Stomach (tissue), 4 donors: ENCODE data around the gene RRP36.

Source experiments
- EP300 ChIP-seq: sonication (generic); formaldehyde crosslinking; IDR thresholded peaks from one replicate; pipeline ENCODE4 v1.6.1; 2017; ENCODE audit warnings: antibody characterized with exemption
- POLR2A ChIP-seq, 4 donors: fragments of 450-650 bp; IDR thresholded peaks; one replicate each; pipeline ENCODE4 v1.6.1; 2016; ENCODE audit warnings: antibody characterized with exemption in 4 of 4, control low read depth in 2 of 4, mild to moderate bottlenecking in 1 of 4, moderate library complexity in 1 of 4
- POLR2AphosphoS5 ChIP-seq, 3 donors: sonication (generic); formaldehyde crosslinking; IDR thresholded peaks; one replicate each; pipeline ENCODE4 v1.6.1; 2016; ENCODE audit warnings: antibody characterized with exemption in 3 of 3
- TF ChIP-seq, protein P1 (sequence below), 7 experiments: fragments of 450-650 bp in 4 of 7; fragments of 200-600 bp in 3 of 7; sonication (generic) in 3 of 7; IDR thresholded peaks; one replicate each; pipeline ENCODE4 v1.5.1; 2016 to 2019; ENCODE audit warnings: antibody characterized with exemption in 7 of 7, control low read depth in 2 of 7, mild to moderate bottlenecking in 1 of 7

DNA sequence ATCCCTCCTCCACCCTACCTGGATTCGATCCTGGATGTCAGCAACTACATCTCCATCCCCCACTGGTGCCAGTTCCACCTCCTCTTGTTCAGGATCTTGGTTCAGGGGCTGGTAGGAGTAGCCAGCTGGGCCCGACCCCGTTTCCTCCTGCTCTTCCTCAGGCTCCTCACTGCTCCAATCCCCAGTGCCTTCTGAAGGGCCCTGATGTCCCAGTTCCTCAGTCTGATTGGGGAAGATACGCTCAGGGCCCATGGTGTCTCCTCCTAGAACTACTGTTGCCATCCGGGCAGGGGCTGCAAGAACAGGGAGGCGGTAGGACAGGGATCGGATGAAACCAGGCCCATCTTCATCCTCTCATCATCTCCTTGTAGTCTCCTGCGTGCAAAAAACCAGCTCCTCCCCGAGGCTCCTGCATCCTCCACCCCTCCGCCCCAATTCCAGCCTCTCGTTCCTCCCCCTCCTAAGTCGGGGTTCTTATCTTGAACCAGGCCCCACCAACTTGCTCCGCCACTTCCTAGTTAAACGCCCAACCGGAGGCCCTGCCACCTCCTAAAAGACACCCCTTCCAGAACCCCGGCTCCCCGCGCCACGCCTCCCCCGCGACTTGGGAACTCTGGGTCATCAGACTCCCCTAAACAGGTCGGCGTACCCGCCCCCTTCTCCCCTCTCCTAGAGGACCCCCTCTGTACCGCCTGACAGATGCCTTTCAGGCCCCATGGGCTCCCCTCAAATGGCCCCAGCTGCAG lies 8.2 kb upstream of the RRP36 start:
- TF ChIP-seq POLR2A (IDR thresholded peaks at IDR 0.05) (no peak), POLR2AphosphoS5 (IDR thresholded peaks at IDR 0.05) (no peak), EP300 (no peak)
- TF ChIP-seq, protein P1, sequence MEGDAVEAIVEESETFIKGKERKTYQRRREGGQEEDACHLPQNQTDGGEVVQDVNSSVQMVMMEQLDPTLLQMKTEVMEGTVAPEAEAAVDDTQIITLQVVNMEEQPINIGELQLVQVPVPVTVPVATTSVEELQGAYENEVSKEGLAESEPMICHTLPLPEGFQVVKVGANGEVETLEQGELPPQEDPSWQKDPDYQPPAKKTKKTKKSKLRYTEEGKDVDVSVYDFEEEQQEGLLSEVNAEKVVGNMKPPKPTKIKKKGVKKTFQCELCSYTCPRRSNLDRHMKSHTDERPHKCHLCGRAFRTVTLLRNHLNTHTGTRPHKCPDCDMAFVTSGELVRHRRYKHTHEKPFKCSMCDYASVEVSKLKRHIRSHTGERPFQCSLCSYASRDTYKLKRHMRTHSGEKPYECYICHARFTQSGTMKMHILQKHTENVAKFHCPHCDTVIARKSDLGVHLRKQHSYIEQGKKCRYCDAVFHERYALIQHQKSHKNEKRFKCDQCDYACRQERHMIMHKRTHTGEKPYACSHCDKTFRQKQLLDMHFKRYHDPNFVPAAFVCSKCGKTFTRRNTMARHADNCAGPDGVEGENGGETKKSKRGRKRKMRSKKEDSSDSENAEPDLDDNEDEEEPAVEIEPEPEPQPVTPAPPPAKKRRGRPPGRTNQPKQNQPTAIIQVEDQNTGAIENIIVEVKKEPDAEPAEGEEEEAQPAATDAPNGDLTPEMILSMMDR (IDR thresholded peaks at IDR 0.05), result no peak
